GM18867 (cell line): ENCODE measurements around the gene GAREM1.
"Not testable (repeated sequence)": the region's sequence is repeated elsewhere in the genome, so short reads cannot be mapped to it uniquely, and the experiment has no call there.

Experiments used
- ATAC-seq: cut with Tn5 transposase; IDR thresholded peaks from one replicate; pipeline ENCODE4 v1.9.1; 2021; ENCODE audit warnings: mild to moderate bottlenecking, moderate library complexity; ENCODE audit not compliant: unreplicated experiment

The GAREM1 gene

GRCh38 chr18:32296851-32297250 lies 173.8 kb downstream of the GAREM1 start:
- no peak for ATAC-seq

DNA sequence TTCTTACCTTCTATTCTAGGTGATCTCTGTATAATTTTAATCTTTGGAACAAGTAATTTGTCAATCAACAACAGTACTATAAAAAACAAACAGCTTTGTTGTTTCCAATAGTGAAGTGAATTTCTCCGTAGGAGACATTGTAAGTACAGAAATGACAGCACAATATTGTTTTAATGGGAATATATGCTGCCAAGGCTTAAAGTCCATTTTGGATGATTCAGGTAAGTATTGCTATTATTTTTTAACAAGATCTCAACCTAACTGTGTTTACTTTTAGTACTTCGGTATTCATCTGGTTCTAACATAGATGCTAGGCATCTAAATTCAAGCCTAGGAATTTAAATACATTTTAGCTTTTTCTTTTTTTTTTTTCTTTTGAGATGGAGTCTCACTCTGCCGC lies 175.1 kb downstream of the GAREM1 start:
- ATAC-seq: no peak

GRCh38 chr18:32293107-32293506 lies 177.6 kb downstream of the GAREM1 start:
- ATAC-seq: no peak

DNA sequence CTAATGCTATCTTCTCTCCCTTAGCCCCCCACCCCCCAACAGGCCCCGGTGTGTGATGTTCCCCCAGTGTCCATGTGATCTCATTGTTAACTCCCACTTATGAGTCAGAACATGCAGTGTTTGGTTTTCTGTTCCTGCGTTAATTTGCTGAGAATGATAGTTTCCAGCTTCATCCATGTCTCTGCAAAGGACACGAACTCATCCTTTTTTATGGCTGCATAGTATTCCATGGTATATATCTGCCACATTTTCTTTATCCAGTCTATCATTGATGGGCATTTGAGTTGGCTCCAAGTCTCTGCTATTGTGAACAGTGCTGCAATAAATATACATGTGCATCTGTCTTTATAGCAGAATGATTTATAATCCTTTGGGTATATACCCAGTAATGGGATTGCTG lies 179.1 kb downstream of the GAREM1 start:
- not testable (repeated sequence) for ATAC-seq

DNA sequence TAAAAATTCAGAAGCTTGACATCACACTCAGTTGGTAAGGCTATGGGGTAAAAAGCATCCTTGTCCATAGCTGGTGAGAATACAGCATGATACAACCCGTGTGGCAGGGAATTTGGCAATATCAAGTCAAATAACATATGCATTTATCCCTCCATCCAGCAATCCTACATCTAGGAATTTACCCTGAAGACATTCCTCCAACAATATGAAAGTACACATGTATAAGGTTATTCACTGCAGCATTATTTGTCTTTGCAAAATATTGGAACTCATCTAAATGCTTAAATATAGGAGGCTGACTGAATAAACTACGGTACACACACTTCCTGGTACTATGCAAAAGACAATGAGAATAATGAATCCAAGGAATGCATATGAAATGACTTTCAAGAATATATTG lies 179.9 kb downstream of the GAREM1 start:
- ATAC-seq: no peak

DNA sequence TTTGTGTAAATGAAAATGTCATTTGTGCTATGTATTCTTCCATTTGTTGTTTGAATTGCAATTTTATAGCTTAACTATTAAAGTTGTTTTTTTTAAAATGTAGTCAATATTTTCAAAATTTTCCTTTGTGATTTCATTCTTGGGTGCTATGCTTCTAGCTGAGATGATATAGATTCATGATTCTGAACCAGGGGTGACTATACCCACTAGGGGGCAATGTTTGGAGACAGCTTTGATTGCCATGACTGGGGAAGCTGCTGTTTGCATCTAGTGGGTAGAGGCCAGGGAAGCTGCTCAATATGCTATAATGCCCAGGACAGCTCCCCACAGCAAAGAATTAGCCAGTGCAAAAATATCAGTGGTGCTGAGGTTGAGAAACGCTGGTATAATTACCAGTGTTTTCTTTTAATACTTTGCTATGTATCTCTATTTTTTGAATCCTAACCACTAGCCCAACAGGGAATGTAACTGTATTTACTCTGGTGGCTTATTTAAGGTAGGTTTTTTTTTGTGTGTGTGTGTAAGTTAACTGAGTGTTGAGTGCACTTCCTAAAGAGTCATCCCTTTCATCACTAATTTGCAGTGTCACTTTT lies 181.1 kb downstream of the GAREM1 start:
- peak; percentile 88 for ATAC-seq

DNA sequence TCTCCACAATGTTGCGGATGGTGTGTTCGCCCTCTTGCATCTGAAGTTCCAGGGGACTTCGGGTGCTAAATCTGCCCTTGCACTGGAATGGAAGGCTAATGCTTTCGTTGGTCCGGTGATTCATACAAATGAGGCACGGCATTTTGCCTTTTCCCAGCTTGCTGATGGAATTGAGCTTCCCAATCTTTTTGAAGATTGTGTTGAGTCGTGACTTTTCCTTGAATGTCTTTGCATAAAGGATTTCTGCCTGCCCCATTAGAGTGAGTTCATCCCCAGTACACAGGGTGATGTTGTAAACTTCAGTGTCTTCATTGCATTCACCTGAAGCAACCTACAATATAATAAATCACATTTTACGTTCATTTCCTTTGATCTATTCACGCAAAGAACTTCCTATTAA lies 182.8 kb downstream of the GAREM1 start:
- no peak for ATAC-seq

DNA sequence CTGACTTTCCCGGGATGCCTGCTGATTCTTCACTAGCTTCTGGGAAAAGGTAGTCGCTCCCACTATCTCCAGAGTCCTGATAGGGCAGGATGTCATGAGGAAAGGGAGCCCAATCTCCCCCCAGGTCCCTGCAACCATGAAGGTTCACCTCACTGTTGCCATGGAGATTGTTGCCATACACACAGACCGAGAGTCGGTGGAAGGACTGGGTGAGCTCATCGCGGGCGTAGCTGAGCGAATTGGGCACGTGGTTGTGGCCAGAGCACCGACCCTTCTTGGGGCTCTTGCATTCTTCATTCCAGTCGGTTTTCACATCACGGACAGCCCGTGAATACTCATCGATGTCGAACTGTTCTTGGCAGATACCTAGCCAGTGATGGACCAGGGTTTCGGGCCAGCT lies 183.4 kb downstream of the GAREM1 start:
- ATAC-seq: no peak

DNA sequence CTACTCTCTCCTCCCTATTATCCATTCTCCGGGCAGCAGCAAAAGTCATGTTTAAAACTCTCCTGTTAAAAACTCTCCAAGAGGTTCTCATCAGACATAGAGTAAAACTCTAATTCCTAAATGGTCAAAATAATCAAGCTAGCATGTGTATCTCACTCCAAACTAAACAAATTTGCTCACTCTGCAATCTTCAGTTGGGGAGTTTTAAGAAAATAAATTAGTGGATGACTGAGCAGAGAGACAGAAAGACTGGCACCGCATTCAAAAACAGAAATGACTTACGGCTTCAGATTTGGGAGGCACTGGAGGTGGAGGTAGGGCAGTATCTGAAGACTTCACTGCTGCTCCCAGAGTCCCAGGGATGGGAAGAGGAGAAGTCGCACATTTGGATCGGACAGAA lies 183.9 kb downstream of the GAREM1 start:
- no peak for ATAC-seq

- ATAC-seq: no peak
These were observed 186.4 kb downstream of the GAREM1 start for GRCh38 chr18:32284284-32284683.

- no peak for ATAC-seq
These were observed 189.8 kb downstream of the GAREM1 start for GRCh38 chr18:32280911-32281310.

GRCh38 chr18:32280188-32280783 lies 190.4 kb downstream of the GAREM1 start:
- ATAC-seq: no peak

GRCh38 chr18:32278177-32278799 lies 192.4 kb downstream of the GAREM1 start:
- no peak for ATAC-seq

- no peak for ATAC-seq
These were observed 193.1 kb downstream of the GAREM1 start for GRCh38 chr18:32277549-32277948.

- no peak for ATAC-seq
These were observed 193.8 kb downstream of the GAREM1 start for GRCh38 chr18:32276906-32277305.

DNA sequence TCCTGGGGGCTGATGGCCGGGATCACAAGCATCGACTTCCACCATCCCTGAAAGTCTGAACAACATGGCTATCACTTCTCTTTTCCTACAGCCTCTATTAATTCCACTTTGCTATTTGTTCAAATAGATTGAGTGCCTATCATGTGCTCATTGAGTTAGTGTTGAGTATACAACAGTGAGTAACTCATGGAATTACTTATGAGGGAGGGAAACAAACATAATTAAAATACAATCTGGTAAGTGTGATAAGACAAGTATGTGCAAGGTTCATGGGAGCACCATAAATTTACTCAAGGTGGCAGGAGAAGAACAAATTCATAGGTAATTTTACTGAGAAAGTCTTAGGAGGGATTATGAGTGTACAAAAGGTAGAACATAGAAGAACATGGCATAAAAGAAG lies 194.4 kb downstream of the GAREM1 start:
- no peak for ATAC-seq

GRCh38 chr18:32275221-32275620 lies 195.5 kb downstream of the GAREM1 start:
- no peak for ATAC-seq

DNA sequence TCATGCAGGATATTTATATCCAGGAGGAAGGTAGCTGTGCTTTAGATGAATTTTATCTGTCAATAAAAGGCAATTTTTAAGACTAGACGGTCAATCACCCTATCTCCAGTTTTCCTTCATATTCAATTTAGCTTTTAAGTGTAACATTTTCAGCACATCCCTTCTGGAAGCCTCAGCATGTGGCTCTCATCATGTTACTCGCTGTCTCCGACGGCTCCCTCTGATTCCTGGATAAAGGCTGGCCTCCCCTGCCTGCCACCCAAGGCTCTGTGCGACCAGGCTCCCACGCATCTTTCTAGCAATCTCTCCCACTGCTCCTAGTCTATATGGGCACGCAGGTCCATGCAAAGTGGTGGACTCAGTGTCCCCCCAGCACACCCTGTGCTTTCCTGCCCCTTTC lies 196.4 kb downstream of the GAREM1 start:
- no peak for ATAC-seq

- ATAC-seq: peak; percentile 88
These were observed 198.9 kb downstream of the GAREM1 start for GRCh38 chr18:32271672-32272208.

DNA sequence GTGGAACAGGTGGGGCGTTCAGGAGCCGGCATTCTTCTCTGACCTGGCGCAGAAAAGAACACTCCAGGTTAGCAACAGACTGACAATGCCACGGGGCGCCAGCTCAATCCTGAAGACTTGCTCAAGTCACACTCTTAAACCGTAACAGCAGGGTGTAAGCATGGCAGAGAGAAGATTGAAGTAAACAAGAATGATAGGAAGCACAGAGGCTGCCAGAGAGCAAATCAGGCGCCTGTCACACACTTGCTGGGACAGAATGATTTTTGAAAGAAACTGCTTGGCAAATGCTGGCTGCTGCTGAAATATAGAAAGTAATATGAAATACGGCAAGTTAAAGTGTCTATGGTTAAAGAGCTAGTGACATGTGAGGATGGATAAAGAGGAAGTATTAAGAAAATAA lies 200.3 kb downstream of the GAREM1 start:
- no peak for ATAC-seq

DNA sequence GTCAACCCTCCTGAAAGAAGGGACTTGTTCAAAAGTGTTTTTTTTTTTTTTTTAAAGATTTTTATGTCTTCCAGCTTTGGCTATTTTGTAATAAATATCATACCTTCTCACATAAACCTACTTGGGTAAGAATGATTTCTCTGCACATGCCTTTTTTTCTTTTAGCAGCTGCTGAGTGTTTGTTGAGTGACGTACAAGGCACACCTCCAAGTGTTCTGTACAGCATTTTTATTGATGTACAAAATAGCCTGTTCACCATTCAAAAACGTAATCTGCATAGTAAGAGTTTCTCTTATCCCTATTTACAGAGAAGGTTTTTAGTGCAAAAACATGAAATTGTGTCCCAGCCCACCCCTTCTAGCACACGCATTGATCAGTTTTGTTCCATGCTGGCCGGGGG lies 203.2 kb downstream of the GAREM1 start:
- no peak for ATAC-seq

- no peak for ATAC-seq
These were observed 206.3 kb downstream of the GAREM1 start for GRCh38 chr18:32264401-32264800.
